ENCODE measurements around the gene PARVA. TPM values are rescaled to one million over a fixed set of nuclear protein-coding genes. Genes with fewer than 3 reads are reported as not detected.

The PARVA gene
- total RNA-seq, 1 experiment from 2014 or later, result 18.1 TPM

DNA sequence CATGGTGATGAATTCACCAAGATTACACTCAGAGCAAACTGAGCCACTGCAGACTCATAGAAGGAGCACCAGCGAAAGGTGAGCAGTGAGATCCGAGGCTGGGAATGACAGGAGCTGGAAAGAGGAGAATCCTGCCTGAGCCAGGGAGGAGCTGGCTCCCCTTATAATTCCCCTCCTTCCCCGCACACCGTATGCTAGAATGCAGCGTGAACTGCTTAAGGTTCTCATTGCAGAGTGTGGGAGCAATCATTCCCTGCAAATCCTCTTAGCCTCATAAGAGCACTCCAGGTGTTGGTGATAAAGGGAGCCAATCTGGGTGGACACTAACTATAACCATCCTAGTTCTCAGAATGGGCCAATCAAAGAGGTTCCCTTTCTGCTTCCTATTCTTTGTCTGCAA lies 169.3 kb downstream of the PARVA start:
- H3K27me3 ChIP-seq (ENCODE audit: insufficient read depth, low read length), result no peaks in the 10 kb centered on the region
- H2BK120ac ChIP-seq (ENCODE audit: low read depth, low read length, poor library complexity, severe bottlenecking), result no peak overlapping the region
- H3K23me2 ChIP-seq (ENCODE audit: insufficient read length, low read depth, low read length, poor library complexity, severe bottlenecking), result no peaks in the 10 kb centered on the region
- Mint-ChIP-seq H3K4me3 (no peak overlapping the region), H3K9me3 (no peaks in the 10 kb centered on the region; a peak in 1 of 5 replicates), H3K4me1 (peaks cover 0 to 3% of the 10 kb centered on the region in 2 experiments; a peak in 3 of 4 replicates), H3K27me3 (ENCODE audit: low read depth) (peaks cover 9% of the 10 kb centered on the region), H3K36me3 (ENCODE audit: insufficient read depth in 1 of 3, low read depth in 3 of 3) (no peaks in the 10 kb centered on the region), H3K27ac (no peak overlapping the region)
- no peaks in the 10 kb centered on the region for H3K4me1 ChIP-seq (ENCODE audit: insufficient read depth, low read length)
- no peak overlapping the region for H3K4ac ChIP-seq (ENCODE audit: low read depth, low read length)
- TF ChIP-seq, protein P1, sequence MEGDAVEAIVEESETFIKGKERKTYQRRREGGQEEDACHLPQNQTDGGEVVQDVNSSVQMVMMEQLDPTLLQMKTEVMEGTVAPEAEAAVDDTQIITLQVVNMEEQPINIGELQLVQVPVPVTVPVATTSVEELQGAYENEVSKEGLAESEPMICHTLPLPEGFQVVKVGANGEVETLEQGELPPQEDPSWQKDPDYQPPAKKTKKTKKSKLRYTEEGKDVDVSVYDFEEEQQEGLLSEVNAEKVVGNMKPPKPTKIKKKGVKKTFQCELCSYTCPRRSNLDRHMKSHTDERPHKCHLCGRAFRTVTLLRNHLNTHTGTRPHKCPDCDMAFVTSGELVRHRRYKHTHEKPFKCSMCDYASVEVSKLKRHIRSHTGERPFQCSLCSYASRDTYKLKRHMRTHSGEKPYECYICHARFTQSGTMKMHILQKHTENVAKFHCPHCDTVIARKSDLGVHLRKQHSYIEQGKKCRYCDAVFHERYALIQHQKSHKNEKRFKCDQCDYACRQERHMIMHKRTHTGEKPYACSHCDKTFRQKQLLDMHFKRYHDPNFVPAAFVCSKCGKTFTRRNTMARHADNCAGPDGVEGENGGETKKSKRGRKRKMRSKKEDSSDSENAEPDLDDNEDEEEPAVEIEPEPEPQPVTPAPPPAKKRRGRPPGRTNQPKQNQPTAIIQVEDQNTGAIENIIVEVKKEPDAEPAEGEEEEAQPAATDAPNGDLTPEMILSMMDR (conservative IDR thresholded peaks at IDR 0.05), result no peak
- H3K79me2 ChIP-seq (ENCODE audit: insufficient read depth, low read length), result no peaks in the 10 kb centered on the region
- no peak overlapping the region for H2BK5ac ChIP-seq (ENCODE audit: insufficient read length, low read length)
- no peak overlapping the region for H3K23ac ChIP-seq (ENCODE audit: insufficient read length, low read depth, low read length)
- no peak overlapping the region for H3K56ac ChIP-seq (ENCODE audit: insufficient read length, low read depth, low read length)
- H4K8ac ChIP-seq (replicated peaks; ENCODE audit: insufficient read length, low read depth, low read length), result no peak overlapping the region
- no peaks in the 10 kb centered on the region for H3K9me3 ChIP-seq (ENCODE audit: control insufficient read depth, low read depth, low read length)
- H2BK20ac ChIP-seq (ENCODE audit: low read depth, low read length, poor library complexity, severe bottlenecking), result no peak overlapping the region
- no peak overlapping the region for H2AFZ ChIP-seq (ENCODE audit: low read length)
- no CpG with 5 or more reads among the region's 5 CpGs for WGBS (ENCODE audit: extremely low coverage, insufficient read length, low lambda C conversion rate)
- H3T11ph ChIP-seq (ENCODE audit: low read length), result no peak overlapping the region
- H4K91ac ChIP-seq (ENCODE audit: insufficient read length, low read depth, low read length), result no peak overlapping the region
- no peaks in the 10 kb centered on the region for H3K79me1 ChIP-seq (ENCODE audit: insufficient read depth, low read depth, low read length, poor library complexity, severe bottlenecking)
- H4K5ac ChIP-seq (ENCODE audit: insufficient read length, low read depth, low read length), result no peak overlapping the region
- H2AK5ac ChIP-seq (ENCODE audit: insufficient read length, low read length), result no peak overlapping the region
- no peak overlapping the region for H2BK15ac ChIP-seq (ENCODE audit: low read depth, low read length)
- H4K20me1 ChIP-seq (ENCODE audit: control insufficient read depth, insufficient read depth, insufficient read length), result no peaks in the 10 kb centered on the region
- H2BK12ac ChIP-seq (ENCODE audit: insufficient read length, low read depth, low read length), result no peak overlapping the region
- no peak overlapping the region for H3K27ac ChIP-seq (ENCODE audit: insufficient read length, low read depth, low read length)
- DNase-seq, result no peak
- no peak overlapping the region for H3K4me2 ChIP-seq (ENCODE audit: insufficient read depth, insufficient read length, low read length)
- no peak overlapping the region for H3K14ac ChIP-seq (ENCODE audit: insufficient read depth, low read length)
- H3K9ac ChIP-seq (ENCODE audit: extremely low read depth, insufficient read length, low read length), result no peak overlapping the region
- H3K18ac ChIP-seq (ENCODE audit: insufficient read length, low read depth, low read length), result no peak overlapping the region
